GM23338 (cell line): Measurements from ENCODE around the gene GIMAP7. TPM values are rescaled to one million over a fixed set of nuclear protein-coding genes. Genes with fewer than 3 reads are reported as not detected.

Experiments
- ATAC-seq: fragments of 200-7000 bp; cut with Tn5 transposase; 3 replicates; pipeline ENCODE4 v1.9.1; 2020
- DNase-seq: peaks from one replicate; pipeline ENCODE4 v3.0.0-alpha.2; 2015; ENCODE audit warnings: low spot score
- H2AFZ ChIP-seq: fragments of 200-600 bp; sonication (generic); 2 replicates; pipeline ENCODE4 v1.8.0; 2016; ENCODE audit warnings: antibody characterized with exemption, mild to moderate bottlenecking, moderate library complexity
- H3F3A ChIP-seq: fragments of 200-600 bp; sonication (generic); replicated peaks from 2 replicates; pipeline ENCODE4 v1.8.0; 2017; ENCODE audit warnings: antibody characterized with exemption, mixed run types, low read depth
- H3K27ac ChIP-seq: fragments of 200-600 bp; sonication (generic); 2 replicates; pipeline ENCODE4 v1.6.1; 2016; ENCODE audit warnings: low read depth
- H3K27me3 ChIP-seq: fragments of 200-600 bp; sonication (generic); 2 replicates; pipeline ENCODE4 v1.8.0; 2016; ENCODE audit warnings: mild to moderate bottlenecking, mixed run types, moderate library complexity; ENCODE audit not compliant: insufficient read depth
- H3K36me3 ChIP-seq: fragments of 200-600 bp; sonication (generic); 2 replicates; pipeline ENCODE4 v1.8.0; 2016; ENCODE audit warnings: mild to moderate bottlenecking; ENCODE audit not compliant: insufficient read depth
- H3K4me1 ChIP-seq: fragments of 200-600 bp; sonication (generic); 2 replicates; pipeline ENCODE4 v1.8.0; 2016; ENCODE audit warnings: mild to moderate bottlenecking, moderate library complexity; ENCODE audit not compliant: insufficient read depth
- H3K4me2 ChIP-seq: fragments of 200-600 bp; sonication (generic); 2 replicates; pipeline ENCODE4 v1.7.1; 2017; ENCODE audit warnings: mixed run types
- H3K4me3 ChIP-seq: fragments of 200-600 bp; sonication (generic); 2 replicates; pipeline ENCODE4 v1.6.1; 2016; ENCODE audit warnings: mixed run types
- H3K79me2 ChIP-seq: fragments of 200-600 bp; sonication (generic); replicated peaks from 2 replicates; pipeline ENCODE4 v1.8.0; 2017; ENCODE audit warnings: mild to moderate bottlenecking; ENCODE audit not compliant: insufficient read depth
- H3K9me2 ChIP-seq: fragments of 200-600 bp; sonication (generic); 2 replicates; pipeline ENCODE4 v1.8.0; 2017; ENCODE audit not compliant: insufficient read depth
- H4K20me1 ChIP-seq: fragments of 200-600 bp; sonication (generic); replicated peaks from 2 replicates; pipeline ENCODE4 v1.8.0; 2017; ENCODE audit warnings: mild to moderate bottlenecking; ENCODE audit not compliant: insufficient read depth
- H3K27ac Mint-ChIP-seq: 2 replicates; pipeline ENCODE4 v1.8.0; 2020; ENCODE audit warnings: inconsistent platforms, mild to moderate bottlenecking, moderate library complexity, mixed read lengths
- H3K27me3 Mint-ChIP-seq: 3 replicates; pipeline ENCODE4 v1.8.0; 2022; ENCODE audit warnings: low read depth, mild to moderate bottlenecking, moderate library complexity, mixed read lengths, inconsistent platforms; ENCODE audit not compliant: insufficient read depth, poor library complexity
- H3K36me3 Mint-ChIP-seq: 3 replicates; pipeline ENCODE4 v1.8.0; 2021; ENCODE audit warnings: low read depth, mild to moderate bottlenecking, inconsistent platforms, moderate library complexity, mixed read lengths
- H3K4me1 Mint-ChIP-seq: 3 replicates; pipeline ENCODE4 v1.8.0; 2020; ENCODE audit warnings: mild to moderate bottlenecking, inconsistent platforms, mixed read lengths
- H3K4me3 Mint-ChIP-seq: 3 replicates; pipeline ENCODE4 v1.8.0; 2021; ENCODE audit warnings: moderate library complexity, mild to moderate bottlenecking, inconsistent platforms, mixed read lengths
- H3K9me3 Mint-ChIP-seq: 3 replicates; pipeline ENCODE4 v1.8.0; 2020; ENCODE audit warnings: moderate library complexity, mild to moderate bottlenecking, inconsistent platforms, mixed read lengths
- EZH2 ChIP-seq: fragments of 200-600 bp; sonication (generic); IDR thresholded peaks from one replicate; pipeline ENCODE4 v1.8.0; 2017; ENCODE audit warnings: antibody characterized with exemption, mild to moderate bottlenecking, low read depth; ENCODE audit not compliant: unreplicated experiment
- EZH2phosphoT487 ChIP-seq: fragments of 200-600 bp; sonication (generic); IDR thresholded peaks from one replicate; pipeline ENCODE4 v1.8.1; 2018; ENCODE audit warnings: antibody characterized with exemption; ENCODE audit not compliant: unreplicated experiment
- JUNB ChIP-seq: IDR thresholded peaks from one replicate; pipeline ENCODE4 v1.6.1; 2016; ENCODE audit warnings: antibody characterized with exemption; ENCODE audit not compliant: unreplicated experiment
- STAT1 ChIP-seq: IDR thresholded peaks from one replicate; pipeline ENCODE4 v1.6.1; 2016; ENCODE audit warnings: antibody characterized with exemption; ENCODE audit not compliant: unreplicated experiment
- ZNF114 ChIP-seq: fragments of 250-450 bp; sonication (Bioruptor Pico); IDR thresholded peaks from 2 replicates; pipeline ENCODE4 v1.5.0; 2020; ENCODE audit warnings: mild to moderate bottlenecking, moderate library complexity
- ZNF331 ChIP-seq: fragments of 250-450 bp; sonication (Bioruptor Pico); IDR thresholded peaks from 2 replicates; pipeline ENCODE4 v1.5.0; 2020; ENCODE audit warnings: low read depth, mild to moderate bottlenecking, moderate library complexity
- polyA plus RNA-seq: library from polyadenylated mRNA; unstranded; fragments of >200 nt; fragmentation: Nextera tagmentation; extraction: Ambion mirVana; gene quantifications from 2 replicates; pipeline ENCODE4 v1.2.1, GENCODE V29; 2016
- total RNA-seq: library from RNA; depleted of rRNA; stranded (reverse); fragments of >200 nt; shearing (Covaris generic); gene quantifications from 2 replicates; pipeline ENCODE4 v1.2.3, GENCODE V29; 2014
- TF ChIP-seq, protein P1 (sequence below): fragments of 250-450 bp; sonication (Bioruptor Pico); IDR thresholded peaks from 2 replicates; pipeline ENCODE4 v1.5.0; 2020; ENCODE audit warnings: mild to moderate bottlenecking, moderate library complexity

The GIMAP7 gene
- total and polyA plus RNA-seq, 2 experiments from 2014 or later = not detected

DNA sequence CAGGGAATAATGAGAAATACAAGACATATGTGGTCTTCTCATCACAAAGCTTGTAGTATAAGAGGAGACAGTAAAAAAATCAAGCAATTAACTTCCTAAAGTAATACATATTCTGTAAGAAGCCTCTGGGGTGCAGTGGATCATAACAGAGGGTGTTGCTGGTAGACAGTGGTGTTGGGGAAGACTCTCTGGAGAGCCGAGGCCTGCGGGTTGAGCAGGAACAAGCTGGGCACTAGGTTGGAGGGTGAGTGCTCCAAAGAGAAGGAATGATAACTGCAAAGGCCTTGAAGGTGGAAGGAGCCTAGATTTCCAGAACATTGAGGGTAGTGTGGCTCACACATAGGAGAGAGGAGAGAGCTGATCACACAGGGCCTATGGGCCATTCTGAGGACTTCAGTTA is 54.0 kb downstream of the GIMAP7 start (continued):
- TF ChIP-seq, protein P1, sequence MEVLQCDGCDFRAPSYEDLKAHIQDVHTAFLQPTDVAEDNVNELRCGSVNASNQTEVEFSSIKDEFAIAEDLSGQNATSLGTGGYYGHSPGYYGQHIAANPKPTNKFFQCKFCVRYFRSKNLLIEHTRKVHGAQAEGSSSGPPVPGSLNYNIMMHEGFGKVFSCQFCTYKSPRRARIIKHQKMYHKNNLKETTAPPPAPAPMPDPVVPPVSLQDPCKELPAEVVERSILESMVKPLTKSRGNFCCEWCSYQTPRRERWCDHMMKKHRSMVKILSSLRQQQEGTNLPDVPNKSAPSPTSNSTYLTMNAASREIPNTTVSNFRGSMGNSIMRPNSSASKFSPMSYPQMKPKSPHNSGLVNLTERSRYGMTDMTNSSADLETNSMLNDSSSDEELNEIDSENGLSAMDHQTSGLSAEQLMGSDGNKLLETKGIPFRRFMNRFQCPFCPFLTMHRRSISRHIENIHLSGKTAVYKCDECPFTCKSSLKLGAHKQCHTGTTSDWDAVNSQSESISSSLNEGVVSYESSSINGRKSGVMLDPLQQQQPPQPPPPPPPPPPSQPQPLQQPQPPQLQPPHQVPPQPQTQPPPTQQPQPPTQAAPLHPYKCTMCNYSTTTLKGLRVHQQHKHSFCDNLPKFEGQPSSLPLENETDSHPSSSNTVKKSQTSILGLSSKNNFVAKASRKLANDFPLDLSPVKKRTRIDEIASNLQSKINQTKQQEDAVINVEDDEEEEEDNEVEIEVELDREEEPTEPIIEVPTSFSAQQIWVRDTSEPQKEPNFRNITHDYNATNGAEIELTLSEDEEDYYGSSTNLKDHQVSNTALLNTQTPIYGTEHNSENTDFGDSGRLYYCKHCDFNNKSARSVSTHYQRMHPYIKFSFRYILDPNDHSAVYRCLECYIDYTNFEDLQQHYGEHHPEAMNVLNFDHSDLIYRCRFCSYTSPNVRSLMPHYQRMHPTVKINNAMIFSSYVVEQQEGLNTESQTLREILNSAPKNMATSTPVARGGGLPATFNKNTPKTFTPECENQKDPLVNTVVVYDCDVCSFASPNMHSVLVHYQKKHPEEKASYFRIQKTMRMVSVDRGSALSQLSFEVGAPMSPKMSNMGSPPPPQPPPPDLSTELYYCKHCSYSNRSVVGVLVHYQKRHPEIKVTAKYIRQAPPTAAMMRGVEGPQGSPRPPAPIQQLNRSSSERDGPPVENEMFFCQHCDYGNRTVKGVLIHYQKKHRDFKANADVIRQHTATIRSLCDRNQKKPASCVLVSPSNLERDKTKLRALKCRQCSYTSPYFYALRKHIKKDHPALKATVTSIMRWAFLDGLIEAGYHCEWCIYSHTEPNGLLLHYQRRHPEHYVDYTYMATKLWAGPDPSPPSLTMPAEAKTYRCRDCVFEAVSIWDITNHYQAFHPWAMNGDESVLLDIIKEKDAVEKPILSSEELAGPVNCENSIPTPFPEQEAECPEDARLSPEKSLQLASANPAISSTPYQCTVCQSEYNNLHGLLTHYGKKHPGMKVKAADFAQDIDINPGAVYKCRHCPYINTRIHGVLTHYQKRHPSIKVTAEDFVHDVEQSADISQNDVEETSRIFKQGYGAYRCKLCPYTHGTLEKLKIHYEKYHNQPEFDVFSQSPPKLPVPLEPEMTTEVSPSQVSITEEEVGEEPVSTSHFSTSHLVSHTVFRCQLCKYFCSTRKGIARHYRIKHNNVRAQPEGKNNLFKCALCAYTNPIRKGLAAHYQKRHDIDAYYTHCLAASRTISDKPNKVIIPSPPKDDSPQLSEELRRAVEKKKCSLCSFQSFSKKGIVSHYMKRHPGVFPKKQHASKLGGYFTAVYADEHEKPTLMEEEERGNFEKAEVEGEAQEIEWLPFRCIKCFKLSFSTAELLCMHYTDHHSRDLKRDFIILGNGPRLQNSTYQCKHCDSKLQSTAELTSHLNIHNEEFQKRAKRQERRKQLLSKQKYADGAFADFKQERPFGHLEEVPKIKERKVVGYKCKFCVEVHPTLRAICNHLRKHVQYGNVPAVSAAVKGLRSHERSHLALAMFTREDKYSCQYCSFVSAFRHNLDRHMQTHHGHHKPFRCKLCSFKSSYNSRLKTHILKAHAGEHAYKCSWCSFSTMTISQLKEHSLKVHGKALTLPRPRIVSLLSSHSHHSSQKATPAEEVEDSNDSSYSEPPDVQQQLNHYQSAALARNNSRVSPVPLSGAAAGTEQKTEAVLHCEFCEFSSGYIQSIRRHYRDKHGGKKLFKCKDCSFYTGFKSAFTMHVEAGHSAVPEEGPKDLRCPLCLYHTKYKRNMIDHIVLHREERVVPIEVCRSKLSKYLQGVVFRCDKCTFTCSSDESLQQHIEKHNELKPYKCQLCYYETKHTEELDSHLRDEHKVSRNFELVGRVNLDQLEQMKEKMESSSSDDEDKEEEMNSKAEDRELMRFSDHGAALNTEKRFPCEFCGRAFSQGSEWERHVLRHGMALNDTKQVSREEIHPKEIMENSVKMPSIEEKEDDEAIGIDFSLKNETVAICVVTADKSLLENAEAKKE (CRISPR knock-in tag) = no peak
- TF ChIP-seq EZH2phosphoT487 = no peak

DNA sequence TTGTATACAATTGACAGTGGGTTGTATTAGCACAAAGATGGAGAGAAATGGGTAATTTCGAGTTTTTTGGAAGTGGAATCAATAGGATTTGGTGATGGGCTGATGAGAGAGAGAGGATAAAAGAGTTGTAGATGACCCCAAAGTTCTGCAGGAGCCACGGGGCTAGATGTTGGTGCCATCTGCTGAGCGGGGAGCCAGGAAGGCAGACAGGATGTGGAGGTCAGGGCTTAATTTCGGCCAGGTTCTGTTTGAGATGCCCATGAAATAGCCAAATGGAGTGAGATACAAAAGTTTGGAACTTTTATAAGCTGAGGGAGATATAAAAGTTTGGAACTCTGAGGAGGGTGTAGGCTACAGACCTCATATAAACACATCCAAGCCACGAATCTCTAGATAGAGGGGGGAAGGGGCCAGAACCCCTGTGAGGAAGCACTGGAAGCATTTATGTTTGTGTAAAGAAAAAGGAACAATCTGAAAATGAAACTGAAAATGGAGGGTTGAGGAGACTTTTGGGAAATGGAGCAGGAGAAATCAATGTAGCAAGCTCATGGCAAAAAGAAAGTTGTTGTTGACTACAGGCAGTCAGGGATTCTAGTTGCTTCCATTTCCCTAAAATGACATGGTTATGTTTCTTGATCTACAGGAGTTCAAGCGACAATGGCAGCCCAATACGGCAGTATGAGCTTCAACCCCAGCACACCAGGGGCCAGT is 54.7 kb downstream of the GIMAP7 start:
- Histone ChIP-seq H3K4me2 (no peak overlapping the region), H3K36me3 (no peaks in the 10 kb centered on the region), H2AFZ (no peak overlapping the region), H4K20me1 (no peaks in the 10 kb centered on the region), H3K79me2 (no peaks in the 10 kb centered on the region), H3K27ac (no peak overlapping the region), H3K27me3 (no peaks in the 10 kb centered on the region), H3K9me2 (no peaks in the 10 kb centered on the region; the same call in 1 of the 2 replicates), H3F3A (no peaks in the 10 kb centered on the region), H3K4me1 (peaks cover 31% of the 10 kb centered on the region), H3K4me3 (no peak overlapping the region)
- Mint-ChIP-seq H3K36me3 (no peaks in the 10 kb centered on the region), H3K4me3 (no peak overlapping the region), H3K27ac (no peak overlapping the region), H3K9me3 (no peaks in the 10 kb centered on the region), H3K27me3 (peaks cover 2% of the 10 kb centered on the region), H3K4me1 (peaks cover 27% of the 10 kb centered on the region)
- no peak for DNase-seq
- no peak for ATAC-seq
- TF ChIP-seq, protein P1 (CRISPR knock-in tag) = no peak
- TF ChIP-seq ZNF331 (CRISPR knock-in tag) = no peak
- no peak for TF ChIP-seq JUNB
- no peak for TF ChIP-seq STAT1
- TF ChIP-seq EZH2phosphoT487 = no peak
- TF ChIP-seq EZH2 = no peak
- no peak for TF ChIP-seq ZNF114 (CRISPR knock-in tag)
